ENCODE measurements around the gene TNFSF9.
"Not testable (repeated sequence)": the region's sequence is repeated elsewhere in the genome, so short reads cannot be mapped to it uniquely, and the experiment has no call there.

Gene TNFSF9

GRCh38 chr19:6508028-6508771 lies 22.6 kb upstream of the TNFSF9 start:
- not testable (repeated sequence) for DNase-seq (ENCODE audit: low spot score)

- peak; percentile 37 for DNase-seq (ENCODE audit: low spot score)
These were observed 21.5 kb upstream of the TNFSF9 start for GRCh38 chr19:6509118-6509971.

DNA sequence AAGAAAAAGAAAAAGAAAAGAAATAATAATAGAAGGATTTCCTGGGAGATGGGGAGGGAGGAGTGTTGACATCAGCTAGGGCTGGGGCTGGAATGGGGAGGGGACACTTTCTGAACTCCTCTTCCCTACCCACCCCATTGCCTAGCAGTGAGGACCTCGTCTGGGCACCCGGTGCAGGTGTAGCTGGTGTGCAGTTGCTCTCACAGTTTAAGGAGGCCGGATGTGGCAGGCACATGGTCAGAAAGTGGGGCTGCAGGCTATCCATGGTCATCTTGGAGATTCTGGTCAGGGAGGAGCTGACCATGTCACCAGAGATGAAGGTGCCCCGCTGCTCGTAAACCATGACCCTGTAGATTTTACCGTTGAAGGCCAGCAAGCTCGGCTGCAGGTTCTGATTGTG lies 20.2 kb upstream of the TNFSF9 start:
- no peak for DNase-seq (ENCODE audit: low spot score)

DNA sequence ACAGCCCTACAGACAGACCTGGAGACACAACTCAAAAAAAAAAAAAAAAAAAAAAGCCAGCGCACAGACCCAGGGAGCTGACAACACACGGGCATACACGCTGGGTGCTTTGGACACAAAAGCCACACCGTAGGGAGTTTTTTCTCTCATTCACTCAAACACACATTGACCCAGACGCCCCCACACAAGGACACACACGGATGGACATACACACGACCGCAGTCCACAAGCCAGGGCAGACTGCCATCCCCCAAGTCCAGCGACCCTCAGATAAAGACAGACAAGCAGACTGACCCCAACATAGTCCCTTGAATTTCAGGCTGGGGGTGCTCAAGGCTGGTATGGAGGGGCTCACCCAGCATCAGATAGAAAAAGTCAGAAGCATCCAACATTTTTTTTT lies 16.7 kb upstream of the TNFSF9 start:
- DNase-seq (ENCODE audit: low spot score): no peak

DNA sequence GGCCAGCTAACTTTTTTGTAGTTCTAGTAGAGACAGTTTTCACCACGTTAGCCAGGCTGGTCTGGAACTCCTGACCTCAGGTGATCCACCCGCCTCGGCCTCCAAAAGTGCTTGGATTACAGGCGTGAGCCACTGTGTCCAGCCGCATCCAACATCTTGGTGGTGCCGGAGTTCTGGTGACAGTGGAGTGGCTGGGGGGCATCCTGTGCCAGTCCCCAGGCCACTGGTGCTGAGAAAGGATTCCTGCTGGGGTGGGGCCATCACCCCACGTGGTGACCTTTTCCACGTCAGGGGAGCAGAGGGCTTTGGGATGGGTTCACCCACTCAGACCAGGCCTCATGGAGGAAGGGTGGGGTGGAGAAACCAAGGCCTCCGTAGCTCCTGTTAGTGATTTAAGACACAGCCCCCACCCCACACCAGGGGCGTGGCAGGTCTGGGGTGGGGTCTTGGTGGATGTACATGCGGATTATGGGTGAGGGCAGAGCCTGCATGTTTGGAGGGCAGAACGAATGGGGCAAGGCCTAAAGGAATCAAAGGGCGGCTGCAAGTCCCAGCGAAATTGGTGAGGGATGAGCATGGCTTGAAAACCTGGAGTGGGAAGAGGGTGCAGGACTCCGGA lies 15.8 kb upstream of the TNFSF9 start:
- no peak for DNase-seq (ENCODE audit: low spot score)

DNA sequence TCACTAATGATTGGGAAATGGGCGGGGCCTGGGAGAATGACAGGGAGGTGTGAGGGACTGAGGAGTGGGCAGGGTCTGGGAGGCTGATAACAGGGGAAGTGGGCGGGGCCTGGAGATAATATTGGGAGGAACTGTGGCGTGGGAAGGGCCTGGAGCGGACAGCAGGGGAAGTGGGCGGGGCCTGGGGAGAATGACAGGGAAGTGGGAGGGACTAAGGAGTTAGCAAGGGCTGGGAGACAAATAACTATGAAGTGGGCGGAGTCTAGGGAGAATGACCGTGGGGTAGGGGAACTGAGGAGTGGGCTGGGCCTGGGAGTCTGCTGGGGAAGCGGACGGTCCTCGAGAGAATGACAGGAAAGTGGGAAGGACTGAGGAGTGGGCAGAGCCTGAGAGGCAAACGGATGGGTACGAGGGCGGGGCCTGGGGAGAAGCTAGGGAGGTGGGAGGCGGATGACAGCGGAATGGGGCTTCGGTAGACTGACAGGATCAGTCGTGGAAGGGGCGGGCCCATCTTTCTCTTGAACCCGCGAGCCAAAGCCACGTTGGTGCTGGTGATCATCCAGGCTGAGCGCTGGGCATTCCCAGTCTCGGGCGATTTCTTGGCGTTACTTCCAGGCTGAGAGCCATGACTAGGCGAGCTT lies 14.7 kb upstream of the TNFSF9 start:
- peak; percentile 98 for DNase-seq (ENCODE audit: low spot score)

DNA sequence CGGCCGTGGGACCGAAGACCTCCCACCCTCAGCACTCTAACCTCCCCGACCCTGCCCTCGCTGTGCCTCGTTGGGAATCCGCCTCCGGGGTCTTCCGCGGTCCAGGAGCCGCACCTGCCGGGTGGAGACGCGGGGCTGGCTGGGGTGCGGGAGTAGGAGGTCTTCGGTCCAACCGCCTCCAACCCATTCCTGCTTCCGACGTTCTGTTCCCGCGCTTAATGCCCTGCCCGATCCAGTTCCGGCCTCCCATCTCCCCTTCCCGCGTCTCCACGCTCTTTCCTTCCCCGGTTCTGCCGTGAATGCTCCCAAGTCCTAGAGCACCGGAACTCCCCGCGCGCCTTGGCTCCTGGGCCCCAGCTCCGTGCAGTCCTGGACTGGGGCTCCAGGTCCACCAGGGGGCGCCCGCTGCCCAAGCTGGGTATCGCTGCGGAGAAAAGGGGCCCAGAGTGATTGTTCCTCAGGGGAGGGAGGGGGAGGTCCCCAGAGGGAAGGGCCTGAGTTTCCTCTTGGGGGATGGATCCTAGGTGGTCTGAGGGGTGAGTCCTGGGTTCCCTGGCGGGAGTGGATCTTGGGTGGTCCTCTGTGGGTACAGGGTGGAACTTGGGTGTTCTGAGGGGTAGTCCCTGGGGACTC lies 14.1 kb upstream of the TNFSF9 start:
- peak; percentile 92 for DNase-seq (ENCODE audit: low spot score)

GRCh38 chr19:6518145-6518911 lies 12.5 kb upstream of the TNFSF9 start:
- no peak for DNase-seq (ENCODE audit: low spot score)

DNA sequence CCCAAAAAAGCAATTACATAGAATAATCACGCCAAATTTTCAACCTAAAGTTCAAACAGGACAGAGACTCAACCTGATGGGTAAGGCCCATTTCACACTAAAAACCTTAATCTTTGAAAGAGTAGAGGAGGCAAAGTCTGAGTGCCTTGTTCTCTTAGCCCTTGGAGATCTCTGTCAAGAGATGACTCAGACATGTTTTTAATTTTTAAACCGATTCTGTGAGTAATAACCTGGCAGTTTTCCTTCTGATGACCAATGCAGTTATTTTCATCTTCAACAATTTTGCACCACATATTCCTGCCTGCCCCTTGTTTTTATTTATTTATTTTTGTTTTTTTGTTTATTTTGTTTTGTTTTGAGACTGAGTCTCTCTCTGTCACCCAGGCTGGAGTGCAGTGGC lies 11.5 kb upstream of the TNFSF9 start:
- DNase-seq (ENCODE audit: low spot score): peak; percentile 78

- DNase-seq (ENCODE audit: low spot score): no peak
These were observed 8.8 kb upstream of the TNFSF9 start for GRCh38 chr19:6521718-6522646.

DNA sequence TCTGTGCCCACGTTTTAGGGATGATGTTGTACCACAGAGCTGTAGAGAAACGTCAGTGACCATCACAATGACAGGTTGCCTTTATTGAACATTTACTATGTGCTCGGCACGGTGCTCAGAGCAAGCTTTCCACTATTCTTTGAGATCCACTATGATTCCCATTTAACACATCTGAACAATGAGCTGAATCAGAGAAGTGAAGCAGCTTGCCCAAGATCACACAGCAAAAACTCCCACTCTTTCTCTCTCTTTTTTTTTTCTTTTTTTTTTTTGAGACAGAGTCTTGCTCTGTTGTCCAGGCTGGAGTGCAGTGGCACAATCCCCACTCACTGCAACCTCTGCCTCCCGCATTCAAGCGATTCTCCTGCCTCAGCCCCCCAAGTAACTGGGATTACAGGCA lies 8.1 kb upstream of the TNFSF9 start:
- no peak for DNase-seq (ENCODE audit: low spot score)

DNA sequence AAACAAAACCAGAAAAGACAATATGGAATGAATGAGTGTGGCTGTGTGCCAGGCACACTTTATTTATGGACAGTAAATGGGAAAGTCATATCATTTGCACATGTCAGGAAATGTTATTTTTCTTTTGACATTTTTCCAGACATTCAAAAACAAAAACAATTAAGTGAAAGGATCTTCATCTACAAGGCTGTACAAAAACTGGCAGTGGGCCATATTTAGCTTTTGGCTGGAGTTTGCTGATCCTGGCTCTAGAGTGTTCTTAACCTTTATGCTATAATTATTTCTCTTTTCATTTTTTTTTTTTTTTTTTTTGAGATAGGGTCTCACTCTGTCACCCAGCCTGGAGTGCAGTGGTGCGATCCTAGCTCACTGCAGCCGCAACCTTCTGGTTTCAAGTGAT lies 6.5 kb upstream of the TNFSF9 start:
- DNase-seq (ENCODE audit: low spot score): no peak

DNA sequence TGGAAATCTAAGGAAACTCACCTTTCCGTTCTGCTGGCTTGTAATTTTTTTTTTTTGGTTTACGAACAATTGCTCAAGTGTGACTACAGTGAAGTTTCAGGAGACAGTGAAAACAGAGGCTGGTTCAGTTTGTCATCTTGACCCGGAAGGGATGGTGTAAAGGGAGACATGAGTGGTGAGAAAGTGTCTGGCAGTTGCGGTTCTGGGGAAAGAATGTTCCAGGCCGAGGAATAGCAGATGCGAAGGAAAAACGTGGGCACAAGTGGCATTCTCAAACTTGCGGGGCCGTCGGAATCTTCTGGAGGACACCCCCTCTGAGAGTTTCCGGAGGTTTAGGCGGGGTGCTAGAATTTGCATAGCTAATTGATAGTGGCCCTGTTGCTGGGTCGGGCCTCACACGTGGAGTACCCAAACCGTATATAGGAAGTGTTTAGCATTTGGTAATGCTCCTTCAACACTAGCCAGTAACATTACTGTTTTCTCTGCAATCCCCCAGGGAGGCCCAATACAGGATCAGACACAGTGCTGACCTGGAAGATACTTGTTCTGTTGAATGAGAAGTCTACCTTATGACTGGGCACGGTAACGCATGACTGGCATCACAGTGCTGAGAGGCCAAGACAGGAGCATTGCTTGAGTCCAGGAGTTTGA lies 2.8 kb upstream of the TNFSF9 start:
- no peak for DNase-seq (ENCODE audit: low spot score)

- no peak for DNase-seq (ENCODE audit: low spot score)
These were observed 2.2 kb upstream of the TNFSF9 start for GRCh38 chr19:6528544-6529121.

DNA sequence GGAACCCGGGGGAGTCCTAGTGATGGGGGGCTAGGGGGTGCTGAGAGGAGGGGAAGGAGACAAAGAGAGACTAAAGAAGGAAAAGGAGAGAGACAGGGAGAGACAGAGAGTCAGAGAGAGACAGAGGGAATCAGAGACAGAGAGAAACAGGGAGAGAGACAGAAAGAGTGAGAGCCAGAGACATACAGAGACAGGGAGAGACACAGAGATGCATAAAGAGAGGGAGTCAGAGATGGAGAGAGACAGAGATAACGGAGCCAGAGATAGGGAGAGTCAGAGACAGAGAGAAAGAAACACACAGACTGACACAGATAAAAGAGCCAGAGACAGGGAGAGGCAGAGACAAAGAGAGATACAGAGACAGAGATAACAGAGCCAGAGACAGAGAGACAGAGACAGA lies 1.5 kb upstream of the TNFSF9 start:
- no peak for DNase-seq (ENCODE audit: low spot score)

DNA sequence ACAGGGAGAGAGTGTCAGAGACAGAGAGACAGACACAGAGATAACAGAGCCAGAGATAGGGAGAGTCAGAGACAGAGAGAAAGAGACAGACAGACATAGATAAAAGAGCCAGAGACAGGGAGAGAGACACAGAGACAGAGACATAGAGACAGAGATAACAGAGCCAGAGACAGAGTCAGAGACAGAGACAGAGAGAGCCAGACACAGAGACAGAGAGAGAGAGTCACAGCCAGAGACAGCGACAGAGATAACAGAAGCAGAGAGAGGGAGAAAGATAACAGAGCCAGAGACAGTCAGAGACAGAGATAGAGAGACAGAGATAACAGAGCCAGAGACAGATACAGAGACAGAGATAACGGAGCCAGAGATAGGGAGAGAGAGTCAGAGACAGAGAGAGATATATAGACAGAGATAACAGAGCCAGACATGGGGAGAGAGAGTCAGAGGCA lies 865 bp upstream of the TNFSF9 start:
- no peak for DNase-seq (ENCODE audit: low spot score)

DNA sequence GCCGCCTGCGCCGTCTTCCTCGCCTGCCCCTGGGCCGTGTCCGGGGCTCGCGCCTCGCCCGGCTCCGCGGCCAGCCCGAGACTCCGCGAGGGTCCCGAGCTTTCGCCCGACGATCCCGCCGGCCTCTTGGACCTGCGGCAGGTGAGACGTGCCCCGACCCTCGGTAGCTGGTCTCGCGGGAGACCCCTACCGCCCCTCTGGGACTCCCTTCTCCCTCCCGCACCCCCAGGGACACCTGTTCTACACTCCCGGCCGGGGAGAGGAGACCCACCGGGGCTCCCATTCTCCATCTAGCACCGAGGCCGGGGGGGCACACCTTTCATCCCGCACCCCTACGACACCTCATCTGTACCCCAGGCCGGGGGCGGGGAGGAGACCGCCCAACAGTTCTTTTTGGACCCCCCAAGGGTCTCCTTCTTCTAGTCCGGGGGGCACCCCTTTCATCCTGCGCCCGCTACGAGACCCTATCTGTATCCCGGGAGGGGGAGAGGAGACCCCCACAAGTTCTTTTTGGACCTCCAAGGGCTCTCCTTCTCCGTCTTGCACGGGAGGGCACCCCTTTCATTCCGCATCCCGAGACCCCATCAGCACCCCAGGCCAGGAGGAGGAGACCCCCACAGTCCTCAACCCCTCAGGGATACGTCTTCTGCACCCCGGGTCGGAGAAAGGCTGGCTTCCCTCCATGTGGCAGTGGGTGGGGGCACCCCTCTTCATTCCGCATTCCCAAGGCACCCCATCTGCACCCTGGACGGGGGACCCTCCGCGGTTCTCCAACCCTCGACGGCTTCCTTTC lies 533 bp downstream of the TNFSF9 start:
- DNase-seq (ENCODE audit: low spot score): no peak

GRCh38 chr19:6531956-6532243 lies 1.1 kb downstream of the TNFSF9 start:
- no peak for DNase-seq (ENCODE audit: low spot score)

Measured in AG20443 (cell line).